Measurements from ENCODE around the gene DUSP23.

DUSP23 gene

GRCh38 chr1:159829273-159829634 lies 48.5 kb downstream of the DUSP23 start:
- no peak for FAIRE-seq

GRCh38 chr1:159829822-159830465 lies 49.2 kb downstream of the DUSP23 start:
- FAIRE-seq = no peak

GRCh38 chr1:159830722-159831121 lies 50.0 kb downstream of the DUSP23 start:
- FAIRE-seq = no peak

GRCh38 chr1:159831412-159832141 lies 50.8 kb downstream of the DUSP23 start:
- FAIRE-seq = no peak

Data from islet of Langerhans (tissue), 1 donor.